HepG2 (cell line): ENCODE measurements around the gene SYNGAP1. TPM values are rescaled to one million over a fixed set of nuclear protein-coding genes. Genes with fewer than 3 reads are reported as not detected.
"Not testable (repeated sequence)": the region's sequence is repeated elsewhere in the genome, so short reads cannot be mapped to it uniquely, and the experiment has no call there.

Source experiments
- ATAC-seq: fragments of 200-7000 bp; cut with Tn5 transposase; 3 replicates; pipeline ENCODE4 v1.9.1; 2020; ENCODE audit warnings: mild to moderate bottlenecking, moderate library complexity
- BruUV-seq: library from RNA; stranded (reverse); fragments of 400-500 nt; replicated peaks from 2 replicates; lab custom pipeline; 2021; lab: Mats Ljungman, UMichigan
- CTCF ChIA-PET: fragments of 300-600 bp; formaldehyde crosslinking; extraction: SDS; loops from one replicate; lab custom pipeline; 2021; ENCODE audit warnings: low total read pairs, inconsistent platforms, low intra/inter-chr PET ratio; lab: Yijun Ruan, JAX
- POLR2A ChIA-PET: fragments of 350-600 bp; sonication (Branson Sonifier 250); formaldehyde crosslinking; loops from one replicate; lab custom pipeline; 2020; ENCODE audit warnings: antibody characterized with exemption, inconsistent platforms; lab: Yijun Ruan, JAX
- DNase-seq: peaks from one replicate; pipeline ENCODE4 v3.0.0-alpha.2; 2015; ENCODE audit warnings: low spot score
- FAIRE-seq: peaks from 3 replicates; lab custom pipeline; 2011; peaks lifted over from hg19 to GRCh38; lab: Jason Lieb, UNC
- H2AFZ ChIP-seq: one replicate; pipeline ENCODE4 v1.6.1; 2011; ENCODE audit warnings: low read length, inconsistent platforms
- H3K27ac ChIP-seq: fragments of 300-600 bp; 3 replicates; pipeline ENCODE4 v1.8.0; 2011; ENCODE audit warnings: mixed run types, mild to moderate bottlenecking, mixed read lengths, low read length, inconsistent platforms; ENCODE audit not compliant: insufficient read depth; ENCODE audit errors: extremely low read length
- H3K27me3 ChIP-seq, 2 experiments: fragments of 200-600 bp in 1 of 2; 2 replicates in 1 of 2; 3 replicates in 1 of 2; pipeline versions ENCODE4 v1.6.0 to v1.8.0; 2011; ENCODE audit warnings: low read length in 2 of 2, mild to moderate bottlenecking in 2 of 2, moderate library complexity in 2 of 2, inconsistent platforms in 1 of 2; ENCODE audit not compliant: insufficient read depth in 2 of 2, control insufficient read depth in 1 of 2
- H3K36me3 ChIP-seq, 2 experiments: fragments of 200-600 bp in 1 of 2; replicated peaks in 1 of 2; 2 replicates in 1 of 2; 3 replicates in 1 of 2; pipeline versions ENCODE4 v1.5.1 to v1.8.0; 2011; ENCODE audit warnings: low read length in 2 of 2, inconsistent platforms in 1 of 2; ENCODE audit not compliant: insufficient read depth in 2 of 2, control insufficient read depth in 1 of 2
- H3K4me1 ChIP-seq: 2 replicates; pipeline ENCODE4 v1.5.1; 2012; ENCODE audit warnings: low read length, inconsistent platforms; ENCODE audit not compliant: insufficient read depth
- H3K4me2 ChIP-seq: 2 replicates; pipeline ENCODE4 v1.6.0; 2011; ENCODE audit warnings: low read depth, low read length, inconsistent platforms
- H3K4me3 ChIP-seq, 3 experiments: fragments of 200-600 bp in 1 of 3; sonication (generic), shearing (Covaris generic) in 1 of 3; replicated peaks in 1 of 3; 2 replicates each; pipeline ENCODE4 v1.5.1; 2011 to 2016; ENCODE audit warnings: low read length in 3 of 3, inconsistent platforms in 2 of 3, low read depth in 2 of 3, mild to moderate bottlenecking in 2 of 3, control low read depth in 1 of 3, mixed read lengths in 1 of 3; ENCODE audit not compliant: insufficient read depth in 1 of 3
- H3K79me2 ChIP-seq: one replicate; pipeline ENCODE4 v1.6.1; 2011; ENCODE audit warnings: low read length, inconsistent platforms; ENCODE audit not compliant: insufficient read depth
- H3K9ac ChIP-seq: 2 replicates; pipeline ENCODE4 v1.6.0; 2011; ENCODE audit warnings: mild to moderate bottlenecking, low read depth, low read length, inconsistent platforms; ENCODE audit not compliant: insufficient read depth
- H3K9me3 ChIP-seq: 2 replicates; pipeline ENCODE4 v1.5.1; 2012; ENCODE audit warnings: mild to moderate bottlenecking, low read length
- H4K20me1 ChIP-seq: 2 replicates; pipeline ENCODE4 v1.6.0; 2011; ENCODE audit warnings: inconsistent platforms, mild to moderate bottlenecking, low read length, moderate library complexity; ENCODE audit not compliant: insufficient read depth
- EP300 ChIP-seq, 3 experiments: sonication (generic) in 1 of 3; formaldehyde crosslinking in 1 of 3; IDR thresholded peaks; 2 replicates each; pipeline versions ENCODE4 v1.5.1 to v1.6.1; 2011 to 2020; ENCODE audit warnings: low read depth in 2 of 3, low read length in 2 of 3, borderline replicate concordance in 1 of 3, improper control_type of control experiment in 1 of 3, mild to moderate bottlenecking in 1 of 3, missing genetic modification reagents in 1 of 3, moderate library complexity in 1 of 3
- MAFF ChIP-seq: IDR thresholded peaks from 2 replicates; pipeline ENCODE4 v1.6.1; 2011; ENCODE audit warnings: low read depth, low read length, improper control_type of control experiment
- STAG1 ChIP-seq: sonication (generic); formaldehyde crosslinking; IDR thresholded peaks from 2 replicates; pipeline ENCODE4 v1.4.0; 2020; ENCODE audit warnings: missing genetic modification reagents
- WGBS: methylation state at CpG from one replicate; pipeline ENCODE4 v1.1.6; 2017; ENCODE audit warnings: low lambda C conversion rate; 5-methylcytosine and 5-hydroxymethylcytosine counted together
- in situ Hi-C: cut with HindIII; loops from 2 replicates; pipeline ENCODE4 v1.10.0; 2017; ENCODE audit warnings: low pct_unique_long_range_greater_than_20kb; ENCODE audit not compliant: extremely low pct_ligation_motif_present
- intact Hi-C: fragments of 100-400 bp; cut with micrococcal nuclease; formaldehyde crosslinking; loops from one replicate; pipeline ENCODE4 v1.10.0; 2022; ENCODE audit not compliant: unreplicated experiment
- polyA plus RNA-seq, 8 experiments: library from polyadenylated mRNA; depleted of rRNA in 3 of 8; stranded (reverse) in 7 of 8; unstranded in 1 of 8; fragments of >200 nt; fragmentation: Illumina TruSeq in 4 of 8; extraction: Trizol in 4 of 8; gene quantifications; 2 replicates each; pipeline versions ENCODE4 v1.2.1 to v1.2.3, GENCODE V29; 2011 to 2016; ENCODE audit warnings: low read depth in 4 of 8, missing spikeins in 1 of 8, mixed read lengths in 1 of 8; ENCODE audit not compliant: insufficient read depth in 1 of 8
- total RNA-seq, 5 experiments: library from RNA; depleted of rRNA; stranded (reverse); fragments of >200 nt; fragmentation: Illumina TruSeq; extraction: Trizol; gene quantifications; 2 replicates each; pipeline ENCODE4 v1.2.3, GENCODE V29; 2016; ENCODE audit warnings: low read depth in 1 of 5
- TF ChIP-seq, protein P1 (sequence below): sonication (generic); formaldehyde crosslinking; IDR thresholded peaks from 2 replicates; pipeline ENCODE4 v1.5.0; 2020; ENCODE audit warnings: missing genetic modification reagents
- TF ChIP-seq, protein P2 (sequence below): sonication (generic); formaldehyde crosslinking; IDR thresholded peaks from 2 replicates; pipeline ENCODE4 v1.9.0; 2021; ENCODE audit warnings: missing genetic modification reagents, borderline replicate concordance
- TF ChIP-seq, protein P3 (sequence below): sonication (generic); formaldehyde crosslinking; IDR thresholded peaks from 2 replicates; pipeline ENCODE4 v1.8.1; 2023; ENCODE audit warnings: mild to moderate bottlenecking, missing genetic modification reagents
- TF ChIP-seq, protein P4 (sequence below): sonication (generic); formaldehyde crosslinking; IDR thresholded peaks from 2 replicates; pipeline ENCODE4 v1.4.0; 2020; ENCODE audit warnings: missing genetic modification reagents

The SYNGAP1 gene
- total and polyA plus RNA-seq, 2 of the 13 experiments (the other 11 are each of a cell fraction or from before 2014, with no cell fraction given): 0.75 to 1.1 TPM

DNA sequence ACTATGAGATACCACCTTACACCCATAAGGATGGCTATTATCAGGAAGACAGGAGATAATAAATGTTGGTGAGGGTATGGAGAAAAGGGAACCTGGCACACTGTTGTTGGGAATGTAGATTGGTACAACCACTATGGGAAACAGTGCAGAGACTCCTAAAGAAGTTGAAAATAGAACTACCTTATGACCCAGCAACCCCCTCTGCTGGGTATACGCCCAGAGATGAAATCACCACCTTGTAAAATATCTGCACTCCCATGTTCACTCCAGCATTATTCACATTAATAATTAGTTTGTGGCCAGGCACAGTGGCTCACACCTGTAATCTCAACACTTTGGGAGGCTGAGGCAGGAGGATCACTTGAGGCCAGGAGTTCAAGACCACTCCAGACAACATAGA lies 61.3 kb downstream of the SYNGAP1 start:
- H2AFZ ChIP-seq: no peak overlapping the region
- DNase-seq (no peak), FAIRE-seq (no peak), ATAC-seq (0 out of 3 replicates have a peak, but pooled peaks have one; percentile 46)
- no TSS peak for BruUV-seq
- peaks cover 0 to 4% of the 10 kb centered on the region in 2 experiments; a peak in 2 of 5 replicates for H3K27me3 ChIP-seq
- H3K4me1 ChIP-seq: no peaks in the 10 kb centered on the region
- ChIA-PET CTCF (no interaction called here), POLR2A (no interaction called here)
- no peak overlapping the region for H3K4me2 ChIP-seq
- 6% methylated on average over 1 of the region's 1 CpG for WGBS
- no peak overlapping the region for H3K27ac ChIP-seq
- TF ChIP-seq EP300 (IDR thresholded peaks at IDR 0.05; ENCODE audit: low read depth in 2 of 2, low read length in 2 of 2) (no peak), EP300 (CRISPR knock-in tag; IDR thresholded peaks at IDR 0.05; ENCODE audit: borderline replicate concordance) (no peak), STAG1 (peak; percentile 22; the same call in 1 of the 2 replicates), MAFF (no peak)
- TF ChIP-seq, protein P1, sequence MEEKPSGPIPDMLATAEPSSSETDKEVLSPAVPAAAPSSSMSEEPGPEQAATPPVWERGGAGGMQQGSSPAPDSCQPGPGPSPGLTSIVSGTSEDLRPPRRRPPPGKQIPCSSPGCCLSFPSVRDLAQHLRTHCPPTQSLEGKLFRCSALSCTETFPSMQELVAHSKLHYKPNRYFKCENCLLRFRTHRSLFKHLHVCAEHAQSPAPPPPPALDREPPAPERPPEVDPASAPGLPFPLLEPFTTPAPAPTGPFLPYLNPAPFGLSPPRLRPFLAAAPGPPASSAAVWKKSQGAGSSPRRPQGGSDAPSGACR (CRISPR knock-in tag): no peak
- TF ChIP-seq, protein P2, sequence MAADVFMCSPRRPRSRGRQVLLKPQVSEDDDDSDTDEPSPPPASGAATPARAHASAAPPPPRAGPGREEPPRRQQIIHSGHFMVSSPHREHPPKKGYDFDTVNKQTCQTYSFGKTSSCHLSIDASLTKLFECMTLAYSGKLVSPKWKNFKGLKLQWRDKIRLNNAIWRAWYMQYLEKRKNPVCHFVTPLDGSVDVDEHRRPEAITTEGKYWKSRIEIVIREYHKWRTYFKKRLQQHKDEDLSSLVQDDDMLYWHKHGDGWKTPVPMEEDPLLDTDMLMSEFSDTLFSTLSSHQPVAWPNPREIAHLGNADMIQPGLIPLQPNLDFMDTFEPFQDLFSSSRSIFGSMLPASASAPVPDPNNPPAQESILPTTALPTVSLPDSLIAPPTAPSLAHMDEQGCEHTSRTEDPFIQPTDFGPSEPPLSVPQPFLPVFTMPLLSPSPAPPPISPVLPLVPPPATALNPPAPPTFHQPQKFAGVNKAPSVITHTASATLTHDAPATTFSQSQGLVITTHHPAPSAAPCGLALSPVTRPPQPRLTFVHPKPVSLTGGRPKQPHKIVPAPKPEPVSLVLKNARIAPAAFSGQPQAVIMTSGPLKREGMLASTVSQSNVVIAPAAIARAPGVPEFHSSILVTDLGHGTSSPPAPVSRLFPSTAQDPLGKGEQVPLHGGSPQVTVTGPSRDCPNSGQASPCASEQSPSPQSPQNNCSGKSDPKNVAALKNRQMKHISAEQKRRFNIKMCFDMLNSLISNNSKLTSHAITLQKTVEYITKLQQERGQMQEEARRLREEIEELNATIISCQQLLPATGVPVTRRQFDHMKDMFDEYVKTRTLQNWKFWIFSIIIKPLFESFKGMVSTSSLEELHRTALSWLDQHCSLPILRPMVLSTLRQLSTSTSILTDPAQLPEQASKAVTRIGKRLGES (CRISPR knock-in tag): no peak
- TF ChIP-seq, protein P3, sequence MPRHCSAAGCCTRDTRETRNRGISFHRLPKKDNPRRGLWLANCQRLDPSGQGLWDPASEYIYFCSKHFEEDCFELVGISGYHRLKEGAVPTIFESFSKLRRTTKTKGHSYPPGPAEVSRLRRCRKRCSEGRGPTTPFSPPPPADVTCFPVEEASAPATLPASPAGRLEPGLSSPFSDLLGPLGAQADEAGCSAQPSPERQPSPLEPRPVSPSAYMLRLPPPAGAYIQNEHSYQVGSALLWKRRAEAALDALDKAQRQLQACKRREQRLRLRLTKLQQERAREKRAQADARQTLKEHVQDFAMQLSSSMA: no peak
- TF ChIP-seq, protein P4, sequence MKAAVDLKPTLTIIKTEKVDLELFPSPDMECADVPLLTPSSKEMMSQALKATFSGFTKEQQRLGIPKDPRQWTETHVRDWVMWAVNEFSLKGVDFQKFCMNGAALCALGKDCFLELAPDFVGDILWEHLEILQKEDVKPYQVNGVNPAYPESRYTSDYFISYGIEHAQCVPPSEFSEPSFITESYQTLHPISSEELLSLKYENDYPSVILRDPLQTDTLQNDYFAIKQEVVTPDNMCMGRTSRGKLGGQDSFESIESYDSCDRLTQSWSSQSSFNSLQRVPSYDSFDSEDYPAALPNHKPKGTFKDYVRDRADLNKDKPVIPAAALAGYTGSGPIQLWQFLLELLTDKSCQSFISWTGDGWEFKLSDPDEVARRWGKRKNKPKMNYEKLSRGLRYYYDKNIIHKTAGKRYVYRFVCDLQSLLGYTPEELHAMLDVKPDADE (CRISPR knock-in tag): no peak
- H3K36me3 ChIP-seq: no peaks in the 10 kb centered on the region
- H3K4me3 ChIP-seq: no peak overlapping the region
- H3K9ac ChIP-seq: no peak overlapping the region
- no peaks in the 10 kb centered on the region for H3K9me3 ChIP-seq
- in situ Hi-C loops (no loop called here), intact Hi-C loops (no loop called here)
- no peaks in the 10 kb centered on the region for H3K79me2 ChIP-seq
- no peaks in the 10 kb centered on the region for H4K20me1 ChIP-seq

DNA sequence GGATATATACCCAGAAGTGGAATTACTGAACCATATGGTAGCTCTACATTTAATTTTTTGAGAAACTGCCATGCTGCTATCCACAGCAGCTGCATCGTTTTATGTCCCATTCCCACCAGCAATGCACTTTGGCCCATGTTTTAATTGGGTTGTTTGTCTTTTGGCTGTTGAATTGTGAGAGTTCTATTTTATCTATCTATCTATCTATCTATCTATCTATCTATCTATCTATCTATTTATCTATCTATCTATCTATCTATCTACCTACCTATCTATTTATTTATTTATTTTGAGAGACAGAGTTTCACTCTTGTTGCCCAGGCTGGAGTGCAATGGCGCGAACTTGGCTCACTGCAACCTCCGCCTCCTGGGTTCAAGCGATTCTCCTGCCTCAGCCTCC lies 62.8 kb downstream of the SYNGAP1 start:
- ATAC-seq, H3K9ac ChIP-seq, H3K4me2 ChIP-seq, H4K20me1 ChIP-seq, intact Hi-C loops, H3K9me3 ChIP-seq, CTCF ChIA-PET, H3K27me3 ChIP-seq, H2AFZ ChIP-seq, H3K4me3 ChIP-seq, POLR2A ChIA-PET, H3K27ac ChIP-seq, H3K79me2 ChIP-seq, FAIRE-seq, H3K36me3 ChIP-seq, H3K4me1 ChIP-seq, BruUV-seq, in situ Hi-C loops, DNase-seq: not testable (repeated sequence)
- 67% methylated on average over 5 of the region's 5 CpGs for WGBS
